ENCODE data around the gene AOPEP. TPM values are rescaled to one million over a fixed set of nuclear protein-coding genes. Genes with fewer than 3 reads are reported as not detected.

AOPEP gene
- total and polyA plus RNA-seq, 2 of the 13 experiments (the other 11 are each of a cell fraction or from before 2014, with no cell fraction given), result 22.2 to 41.6 TPM

DNA sequence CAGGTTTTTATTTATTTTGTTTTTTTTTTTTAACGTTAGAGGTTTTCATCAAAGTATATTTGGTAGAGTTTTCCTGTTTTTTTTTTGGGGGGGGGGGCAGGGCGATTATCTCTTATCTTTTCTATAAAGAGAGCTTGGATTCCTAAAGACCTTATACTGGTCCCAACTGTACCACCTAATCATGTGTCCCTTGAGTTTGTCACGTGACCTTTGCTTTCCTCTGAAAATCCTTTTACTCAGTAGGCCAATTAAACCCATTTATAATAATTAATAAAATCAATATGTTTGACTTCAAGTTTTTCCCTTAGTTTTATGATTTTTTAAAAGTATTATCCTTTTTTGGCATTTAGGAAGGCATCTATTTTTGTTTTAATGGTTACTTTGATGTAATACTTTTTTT, 286.4 kb downstream of the AOPEP start:
- BruUV-seq (replicated peaks), result no TSS peak
- Histone ChIP-seq H3K4me3 (replicated peaks in 1 of 3; ENCODE audit: insufficient read depth in 1 of 3, low read depth in 2 of 3, low read length in 3 of 3) (no peak overlapping the region), H3K9ac (ENCODE audit: insufficient read depth, low read depth, low read length) (no peak overlapping the region), H3K4me2 (ENCODE audit: low read depth, low read length) (no peak overlapping the region), H3K27ac (ENCODE audit: extremely low read length, insufficient read depth, low read length) (no peak overlapping the region), H3K36me3 (replicated peaks in 1 of 2; ENCODE audit: control insufficient read depth in 1 of 2, insufficient read depth in 2 of 2, low read length in 2 of 2) (peaks cover 3 to 49% of the 10 kb centered on the region in 2 experiments), H3K9me3 (ENCODE audit: low read length) (no peaks in the 10 kb centered on the region), H3K27me3 (ENCODE audit: control insufficient read depth in 1 of 2, insufficient read depth in 2 of 2, low read length in 2 of 2) (no peaks in the 10 kb centered on the region), H4K20me1 (ENCODE audit: insufficient read depth, low read length) (peaks cover 15% of the 10 kb centered on the region), H2AFZ (ENCODE audit: low read length) (no peak overlapping the region), H3K79me2 (ENCODE audit: insufficient read depth, low read length) (peaks cover 96% of the 10 kb centered on the region), H3K4me1 (ENCODE audit: insufficient read depth, low read length) (peaks cover 77% of the 10 kb centered on the region)
- in situ Hi-C loops (cut with HindIII; ENCODE audit: extremely low pct_ligation_motif_present, low pct_unique_long_range_greater_than_20kb) (no loop called here), intact Hi-C loops (cut with micrococcal nuclease; ENCODE audit: unreplicated experiment) (loop anchor here (5.0 kb wide), 1 partner anchor 34 kb away; no protein-coding TSS in a partner anchor)
- ChIA-PET POLR2A (interaction anchor here (1.1 kb wide), 1 partner anchor 24 kb away, joined by 3 read pairs; no protein-coding TSS in a partner anchor), CTCF (ENCODE audit: low intra/inter-chr PET ratio, low total read pairs) (no interaction called here)
- TF ChIP-seq, protein P1, sequence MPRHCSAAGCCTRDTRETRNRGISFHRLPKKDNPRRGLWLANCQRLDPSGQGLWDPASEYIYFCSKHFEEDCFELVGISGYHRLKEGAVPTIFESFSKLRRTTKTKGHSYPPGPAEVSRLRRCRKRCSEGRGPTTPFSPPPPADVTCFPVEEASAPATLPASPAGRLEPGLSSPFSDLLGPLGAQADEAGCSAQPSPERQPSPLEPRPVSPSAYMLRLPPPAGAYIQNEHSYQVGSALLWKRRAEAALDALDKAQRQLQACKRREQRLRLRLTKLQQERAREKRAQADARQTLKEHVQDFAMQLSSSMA (CRISPR knock-in tag; IDR thresholded peaks at IDR 0.05), result no peak
- TF ChIP-seq MAF1 (CRISPR knock-in tag; IDR thresholded peaks at IDR 0.05; ENCODE audit: borderline replicate concordance) (no peak), ZFP62 (CRISPR knock-in tag; IDR thresholded peaks at IDR 0.05) (no peak), ZNF724P (CRISPR knock-in tag; IDR thresholded peaks at IDR 0.05; ENCODE audit: borderline replicate concordance) (no peak), CEBPG (CRISPR knock-in tag; IDR thresholded peaks at IDR 0.05) (no peak), HNF4A (CRISPR knock-in tag; IDR thresholded peaks at IDR 0.05) (no peak), ZNF496 (CRISPR knock-in tag; IDR thresholded peaks at IDR 0.05; ENCODE audit: insufficient replicate concordance) (no peak), KMT2B (CRISPR knock-in tag; IDR thresholded peaks at IDR 0.05) (no peak), PHF20 (CRISPR knock-in tag; IDR thresholded peaks at IDR 0.05) (no peak), KDM5A (IDR thresholded peaks at IDR 0.05; ENCODE audit: borderline replicate concordance, low read length) (no peak), ETV6 (CRISPR knock-in tag; conservative IDR thresholded peaks at IDR 0.05) (no peak)
- TF ChIP-seq, protein P2, sequence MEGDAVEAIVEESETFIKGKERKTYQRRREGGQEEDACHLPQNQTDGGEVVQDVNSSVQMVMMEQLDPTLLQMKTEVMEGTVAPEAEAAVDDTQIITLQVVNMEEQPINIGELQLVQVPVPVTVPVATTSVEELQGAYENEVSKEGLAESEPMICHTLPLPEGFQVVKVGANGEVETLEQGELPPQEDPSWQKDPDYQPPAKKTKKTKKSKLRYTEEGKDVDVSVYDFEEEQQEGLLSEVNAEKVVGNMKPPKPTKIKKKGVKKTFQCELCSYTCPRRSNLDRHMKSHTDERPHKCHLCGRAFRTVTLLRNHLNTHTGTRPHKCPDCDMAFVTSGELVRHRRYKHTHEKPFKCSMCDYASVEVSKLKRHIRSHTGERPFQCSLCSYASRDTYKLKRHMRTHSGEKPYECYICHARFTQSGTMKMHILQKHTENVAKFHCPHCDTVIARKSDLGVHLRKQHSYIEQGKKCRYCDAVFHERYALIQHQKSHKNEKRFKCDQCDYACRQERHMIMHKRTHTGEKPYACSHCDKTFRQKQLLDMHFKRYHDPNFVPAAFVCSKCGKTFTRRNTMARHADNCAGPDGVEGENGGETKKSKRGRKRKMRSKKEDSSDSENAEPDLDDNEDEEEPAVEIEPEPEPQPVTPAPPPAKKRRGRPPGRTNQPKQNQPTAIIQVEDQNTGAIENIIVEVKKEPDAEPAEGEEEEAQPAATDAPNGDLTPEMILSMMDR (CRISPR knock-in tag; IDR thresholded peaks at IDR 0.05), result no peak
- TF ChIP-seq, protein P3, sequence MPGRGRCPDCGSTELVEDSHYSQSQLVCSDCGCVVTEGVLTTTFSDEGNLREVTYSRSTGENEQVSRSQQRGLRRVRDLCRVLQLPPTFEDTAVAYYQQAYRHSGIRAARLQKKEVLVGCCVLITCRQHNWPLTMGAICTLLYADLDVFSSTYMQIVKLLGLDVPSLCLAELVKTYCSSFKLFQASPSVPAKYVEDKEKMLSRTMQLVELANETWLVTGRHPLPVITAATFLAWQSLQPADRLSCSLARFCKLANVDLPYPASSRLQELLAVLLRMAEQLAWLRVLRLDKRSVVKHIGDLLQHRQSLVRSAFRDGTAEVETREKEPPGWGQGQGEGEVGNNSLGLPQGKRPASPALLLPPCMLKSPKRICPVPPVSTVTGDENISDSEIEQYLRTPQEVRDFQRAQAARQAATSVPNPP (CRISPR knock-in tag; IDR thresholded peaks at IDR 0.05), result no peak
- TF ChIP-seq, protein P4, sequence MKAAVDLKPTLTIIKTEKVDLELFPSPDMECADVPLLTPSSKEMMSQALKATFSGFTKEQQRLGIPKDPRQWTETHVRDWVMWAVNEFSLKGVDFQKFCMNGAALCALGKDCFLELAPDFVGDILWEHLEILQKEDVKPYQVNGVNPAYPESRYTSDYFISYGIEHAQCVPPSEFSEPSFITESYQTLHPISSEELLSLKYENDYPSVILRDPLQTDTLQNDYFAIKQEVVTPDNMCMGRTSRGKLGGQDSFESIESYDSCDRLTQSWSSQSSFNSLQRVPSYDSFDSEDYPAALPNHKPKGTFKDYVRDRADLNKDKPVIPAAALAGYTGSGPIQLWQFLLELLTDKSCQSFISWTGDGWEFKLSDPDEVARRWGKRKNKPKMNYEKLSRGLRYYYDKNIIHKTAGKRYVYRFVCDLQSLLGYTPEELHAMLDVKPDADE (CRISPR knock-in tag; IDR thresholded peaks at IDR 0.05), result no peak
- TF ChIP-seq, protein P5, sequence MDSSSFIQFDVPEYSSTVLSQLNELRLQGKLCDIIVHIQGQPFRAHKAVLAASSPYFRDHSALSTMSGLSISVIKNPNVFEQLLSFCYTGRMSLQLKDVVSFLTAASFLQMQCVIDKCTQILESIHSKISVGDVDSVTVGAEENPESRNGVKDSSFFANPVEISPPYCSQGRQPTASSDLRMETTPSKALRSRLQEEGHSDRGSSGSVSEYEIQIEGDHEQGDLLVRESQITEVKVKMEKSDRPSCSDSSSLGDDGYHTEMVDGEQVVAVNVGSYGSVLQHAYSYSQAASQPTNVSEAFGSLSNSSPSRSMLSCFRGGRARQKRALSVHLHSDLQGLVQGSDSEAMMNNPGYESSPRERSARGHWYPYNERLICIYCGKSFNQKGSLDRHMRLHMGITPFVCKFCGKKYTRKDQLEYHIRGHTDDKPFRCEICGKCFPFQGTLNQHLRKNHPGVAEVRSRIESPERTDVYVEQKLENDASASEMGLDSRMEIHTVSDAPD (CRISPR knock-in tag; IDR thresholded peaks at IDR 0.05), result no peak
- TF ChIP-seq, protein P6, sequence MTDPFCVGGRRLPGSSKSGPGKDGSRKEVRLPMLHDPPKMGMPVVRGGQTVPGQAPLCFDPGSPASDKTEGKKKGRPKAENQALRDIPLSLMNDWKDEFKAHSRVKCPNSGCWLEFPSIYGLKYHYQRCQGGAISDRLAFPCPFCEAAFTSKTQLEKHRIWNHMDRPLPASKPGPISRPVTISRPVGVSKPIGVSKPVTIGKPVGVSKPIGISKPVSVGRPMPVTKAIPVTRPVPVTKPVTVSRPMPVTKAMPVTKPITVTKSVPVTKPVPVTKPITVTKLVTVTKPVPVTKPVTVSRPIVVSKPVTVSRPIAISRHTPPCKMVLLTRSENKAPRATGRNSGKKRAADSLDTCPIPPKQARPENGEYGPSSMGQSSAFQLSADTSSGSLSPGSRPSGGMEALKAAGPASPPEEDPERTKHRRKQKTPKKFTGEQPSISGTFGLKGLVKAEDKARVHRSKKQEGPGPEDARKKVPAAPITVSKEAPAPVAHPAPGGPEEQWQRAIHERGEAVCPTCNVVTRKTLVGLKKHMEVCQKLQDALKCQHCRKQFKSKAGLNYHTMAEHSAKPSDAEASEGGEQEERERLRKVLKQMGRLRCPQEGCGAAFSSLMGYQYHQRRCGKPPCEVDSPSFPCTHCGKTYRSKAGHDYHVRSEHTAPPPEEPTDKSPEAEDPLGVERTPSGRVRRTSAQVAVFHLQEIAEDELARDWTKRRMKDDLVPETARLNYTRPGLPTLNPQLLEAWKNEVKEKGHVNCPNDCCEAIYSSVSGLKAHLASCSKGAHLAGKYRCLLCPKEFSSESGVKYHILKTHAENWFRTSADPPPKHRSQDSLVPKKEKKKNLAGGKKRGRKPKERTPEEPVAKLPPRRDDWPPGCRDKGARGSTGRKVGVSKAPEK (CRISPR knock-in tag; IDR thresholded peaks at IDR 0.05; ENCODE audit: borderline replicate concordance), result no peak
- DNase-seq (ENCODE audit: low spot score) (no peak), ATAC-seq (no peak), FAIRE-seq (no peak)
- 92% methylated on average over 3 of the region's 3 CpGs for whole genome bisulfite sequencing (ENCODE audit: low lambda C conversion rate)
